Spleen (tissue), 13 donors: ENCODE results near the gene EIF2B2. TPM values are rescaled to one million over a fixed set of nuclear protein-coding genes. Genes with fewer than 3 reads are reported as not detected.

Source experiments
- DNase-seq: peaks from one replicate; pipeline ENCODE4 v3.0.0-alpha.2; 2020
- H3K27ac ChIP-seq, 8 donors: fragments of 200-600 bp; sonication (generic) in 7 of 8; 1 replicate in 4 of 8; 2 replicates in 4 of 8; pipeline versions ENCODE4 v1.5.0 to v1.8.0; 2016 to 2021; ENCODE audit warnings: inconsistent platforms in 4 of 8, mild to moderate bottlenecking in 4 of 8, moderate library complexity in 1 of 8
- H3K27me3 ChIP-seq, 7 donors: fragments of 200-600 bp; sonication (generic) in 6 of 7; replicated peaks in 1 of 7; 1 replicate in 4 of 7; 2 replicates in 3 of 7; pipeline versions ENCODE4 v1.5.0 to v1.8.0; 2016 to 2021; ENCODE audit warnings: inconsistent platforms in 3 of 7, mild to moderate bottlenecking in 1 of 7
- H3K36me3 ChIP-seq, 6 donors: fragments of 200-600 bp; sonication (generic) in 5 of 6; 1 replicate in 4 of 6; 2 replicates in 2 of 6; pipeline versions ENCODE4 v1.5.0 to v1.8.0; 2016 to 2021; ENCODE audit warnings: inconsistent platforms in 2 of 6
- H3K4me1 ChIP-seq, 6 donors: fragments of 200-600 bp; sonication (generic) in 5 of 6; 1 replicate in 3 of 6; 2 replicates in 3 of 6; pipeline versions ENCODE4 v1.5.0 to v1.8.0; 2016 to 2021; ENCODE audit warnings: inconsistent platforms in 3 of 6
- H3K4me3 ChIP-seq, 8 donors: fragments of 200-600 bp; sonication (generic) in 7 of 8; 1 replicate in 4 of 8; 2 replicates in 4 of 8; pipeline versions ENCODE4 v1.5.0 to v1.8.0; 2016 to 2021; ENCODE audit warnings: inconsistent platforms in 4 of 8, mild to moderate bottlenecking in 4 of 8, moderate library complexity in 2 of 8
- H3K9me3 ChIP-seq, 8 donors: fragments of 200-600 bp; sonication (generic) in 7 of 8; 1 replicate in 4 of 8; 2 replicates in 4 of 8; pipeline versions ENCODE4 v1.5.0 to v1.8.0; 2016 to 2021; ENCODE audit warnings: inconsistent platforms in 4 of 8
- POLR2A ChIP-seq, 3 donors: fragments of 450-650 bp; IDR thresholded peaks; one replicate each; pipeline ENCODE4 v1.5.1; 2017; ENCODE audit warnings: antibody characterized with exemption in 3 of 3, mild to moderate bottlenecking in 1 of 3
- POLR2AphosphoS5 ChIP-seq, 3 donors: sonication (generic); formaldehyde crosslinking; IDR thresholded peaks; one replicate each; pipeline ENCODE4 v1.5.1; 2017; ENCODE audit warnings: antibody characterized with exemption in 3 of 3
- WGBS, 5 donors: extraction: QIAGEN DNeasy Blood & Tissue Kit in 3 of 5; methylation state at CpG; one replicate each; pipeline versions ENCODE4 v1.1.5 to v1.1.7; 2013 to 2018; 5-methylcytosine and 5-hydroxymethylcytosine counted together
- intact Hi-C: fragments of 100-400 bp; cut with DNase I; formaldehyde crosslinking; loops from one replicate; pipeline ENCODE4 v1.15.0; 2023; ENCODE audit warnings: low total_unique reads
- long read RNA-seq, 2 donors: transcript quantifications; one replicate each; lab custom pipeline, GENCODE V29; 2026
- polyA plus RNA-seq, 3 donors: library from polyadenylated mRNA; stranded (reverse); fragments of 200-250 nt; gene quantifications; one replicate each; pipeline ENCODE4 v1.2.1, GENCODE V29; 2013
- total RNA-seq, 7 donors: library from RNA; depleted of rRNA in 3 of 7; stranded (reverse); fragments of >200 nt in 3 of 7; fragmentation: NEBNext Ultra II Directional in 4 of 7; extraction: Animal tissue kit (Norgen Biotek cat#: 25700) in 4 of 7; gene quantifications; one replicate each; pipeline versions ENCODE4 v1.1.0 to v1.2.1, GENCODE V29; 2016 to 2021
- TF ChIP-seq, protein P1 (sequence below), 11 experiments: fragments of 200-600 bp in 7 of 11; fragments of 450-650 bp in 4 of 11; sonication (generic) in 4 of 11; IDR thresholded peaks in 8 of 11; conservative IDR thresholded peaks in 3 of 11; 1 replicate in 7 of 11; 2 replicates in 4 of 11; pipeline versions ENCODE4 v1.4.0 to v1.8.0; 2016 to 2021; ENCODE audit warnings: antibody characterized with exemption in 11 of 11, inconsistent platforms in 4 of 11, mild to moderate bottlenecking in 1 of 11
- donor health status: healthy with polysubstance abuse.
- donor health status: DM: no; HTN: no; CAD: no; lungs with moderate emphysema.
- donor health status: DM: no; HTN: no; CAD: no.
- donor health status: Bipolar disorder and iron deficiency.
- donor health status: healthy.
- donor health status: DM: no; HTN: no; CAD: no.
- donor health status: DM: yes; HTN: yes; CAD: no.

Gene EIF2B2
- 10 to 100 TPM; 18.7 to 38.1 (median 29.8) TPM for total RNA-seq
- 10 to 100 TPM; 16.0 to 24.4 (median 22.8) TPM for polyA plus RNA-seq
- long read RNA-seq, donor 1, full-length matches to known transcripts, result 10 of 15 reads
- long read RNA-seq, donor 1, partial matches to known transcripts, result 5 of 15 reads
- long read RNA-seq, donor 1, other reads (novel, unspliced or antisense), result 0 of 15 reads
- long read RNA-seq, donor 2, full-length matches to known transcripts, result 14 of 19 reads
- long read RNA-seq, donor 2, partial matches to known transcripts, result 5 of 19 reads
- long read RNA-seq, donor 2, other reads (novel, unspliced or antisense), result 0 of 19 reads

DNA sequence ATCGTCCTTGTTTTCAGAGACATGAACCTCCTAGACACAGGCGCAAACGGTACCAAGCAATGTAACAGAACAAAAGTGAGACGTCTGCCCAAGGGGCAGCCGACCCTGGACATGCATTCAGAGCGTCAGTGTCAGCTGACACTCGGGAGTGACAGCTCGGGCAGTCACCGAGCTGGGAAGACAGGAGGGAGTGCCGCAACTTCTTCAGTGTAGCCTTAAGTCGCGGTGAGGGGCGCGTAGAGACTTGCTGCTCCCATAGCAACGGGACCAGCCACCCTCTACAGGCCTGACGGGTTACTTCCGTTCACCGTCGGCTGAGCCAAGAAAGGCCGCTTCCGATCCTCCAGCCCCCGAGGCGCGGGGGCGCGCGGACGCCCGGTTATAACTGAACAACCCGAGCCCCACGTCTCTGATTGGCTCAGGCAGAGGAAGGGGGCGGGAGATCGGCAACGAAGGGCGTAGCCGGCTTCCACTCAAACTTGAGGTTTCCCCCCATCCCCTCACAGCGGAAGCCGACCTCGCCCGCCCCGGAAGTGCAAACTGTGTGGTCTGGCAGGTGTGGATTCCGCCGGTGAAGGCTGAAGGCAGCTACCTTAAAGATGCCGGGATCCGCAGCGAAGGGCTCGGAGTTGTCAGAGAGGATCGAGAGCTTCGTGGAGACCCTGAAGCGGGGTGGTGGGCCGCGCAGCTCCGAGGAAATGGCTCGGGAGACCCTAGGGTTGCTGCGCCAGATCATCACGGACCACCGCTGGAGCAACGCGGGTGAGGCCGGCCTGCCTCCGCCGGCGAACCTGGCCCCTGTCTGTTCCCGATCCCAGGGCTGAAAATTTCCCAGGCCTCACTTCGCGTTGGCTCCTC lies at the start of gene EIF2B2:
Gene EIF2B2, plus strand, starts transcription at position 530 of the 858 bp plus-strand sequence. Its CDS starts 70 bp downstream, at position 600.
- H3K36me3 ChIP-seq, result peaks cover 0 to 36% (median 25%) of the 10 kb centered on the region in 6 donors
- peak; percentile 99 for DNase-seq
- intact Hi-C loops, result no loop called here
- TF ChIP-seq, protein P1, sequence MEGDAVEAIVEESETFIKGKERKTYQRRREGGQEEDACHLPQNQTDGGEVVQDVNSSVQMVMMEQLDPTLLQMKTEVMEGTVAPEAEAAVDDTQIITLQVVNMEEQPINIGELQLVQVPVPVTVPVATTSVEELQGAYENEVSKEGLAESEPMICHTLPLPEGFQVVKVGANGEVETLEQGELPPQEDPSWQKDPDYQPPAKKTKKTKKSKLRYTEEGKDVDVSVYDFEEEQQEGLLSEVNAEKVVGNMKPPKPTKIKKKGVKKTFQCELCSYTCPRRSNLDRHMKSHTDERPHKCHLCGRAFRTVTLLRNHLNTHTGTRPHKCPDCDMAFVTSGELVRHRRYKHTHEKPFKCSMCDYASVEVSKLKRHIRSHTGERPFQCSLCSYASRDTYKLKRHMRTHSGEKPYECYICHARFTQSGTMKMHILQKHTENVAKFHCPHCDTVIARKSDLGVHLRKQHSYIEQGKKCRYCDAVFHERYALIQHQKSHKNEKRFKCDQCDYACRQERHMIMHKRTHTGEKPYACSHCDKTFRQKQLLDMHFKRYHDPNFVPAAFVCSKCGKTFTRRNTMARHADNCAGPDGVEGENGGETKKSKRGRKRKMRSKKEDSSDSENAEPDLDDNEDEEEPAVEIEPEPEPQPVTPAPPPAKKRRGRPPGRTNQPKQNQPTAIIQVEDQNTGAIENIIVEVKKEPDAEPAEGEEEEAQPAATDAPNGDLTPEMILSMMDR (IDR thresholded peaks at IDR 0.05 in 8 of 11, conservative IDR thresholded peaks at IDR 0.05 in 3 of 11), result peak in 9 of 11 experiments; percentile 9 to 59 (median 45)
- TF ChIP-seq POLR2AphosphoS5 (IDR thresholded peaks at IDR 0.05) (peak; percentile 83 to 89 (median 87)), POLR2A (IDR thresholded peaks at IDR 0.05) (no peak)
- 0 to 2% (median 0%) methylated on average over 34 to 66 of the region's 66 CpGs for WGBS, 5 donors
- peaks cover 11 to 48% (median 31%) of the 10 kb centered on the region in 6 donors for H3K4me1 ChIP-seq
- H3K27me3 ChIP-seq, result no peaks in the 10 kb centered on the region
- peak within 1 kb of the TSS; percentile 75 to 91 (median 88) for H3K27ac ChIP-seq
- no peaks in the 10 kb centered on the region for H3K9me3 ChIP-seq
- H3K4me3 ChIP-seq, result peak within 1 kb of the TSS; percentile 70 to 94 (median 88)

GRCh38 chr14:74953686-74954085 lies 49.0 kb upstream of the EIF2B2 start:
- peak overlapping the region in 2 of 8 donors; percentile 49 to 70 for H3K4me3 ChIP-seq
- DNase-seq, result no peak
- no peaks in the 10 kb centered on the region for H3K36me3 ChIP-seq
- no peaks in the 10 kb centered on the region for H3K9me3 ChIP-seq
- H3K27ac ChIP-seq, result no peak overlapping the region
- TF ChIP-seq POLR2AphosphoS5 (IDR thresholded peaks at IDR 0.05) (no peak), POLR2A (IDR thresholded peaks at IDR 0.05) (no peak)
- TF ChIP-seq, protein P1 (IDR thresholded peaks at IDR 0.05 in 8 of 11, conservative IDR thresholded peaks at IDR 0.05 in 3 of 11), result no peak
- intact Hi-C loops, result no loop called here
- peaks cover 7 to 37% (median 22%) of the 10 kb centered on the region in 6 donors for H3K4me1 ChIP-seq
- 84 to 98% (median 90%) methylated on average over 4 to 5 of the region's 5 CpGs for WGBS, 5 donors
- H3K27me3 ChIP-seq, result peaks cover 0 to 63% (median 12%) of the 10 kb centered on the region in 7 donors

DNA sequence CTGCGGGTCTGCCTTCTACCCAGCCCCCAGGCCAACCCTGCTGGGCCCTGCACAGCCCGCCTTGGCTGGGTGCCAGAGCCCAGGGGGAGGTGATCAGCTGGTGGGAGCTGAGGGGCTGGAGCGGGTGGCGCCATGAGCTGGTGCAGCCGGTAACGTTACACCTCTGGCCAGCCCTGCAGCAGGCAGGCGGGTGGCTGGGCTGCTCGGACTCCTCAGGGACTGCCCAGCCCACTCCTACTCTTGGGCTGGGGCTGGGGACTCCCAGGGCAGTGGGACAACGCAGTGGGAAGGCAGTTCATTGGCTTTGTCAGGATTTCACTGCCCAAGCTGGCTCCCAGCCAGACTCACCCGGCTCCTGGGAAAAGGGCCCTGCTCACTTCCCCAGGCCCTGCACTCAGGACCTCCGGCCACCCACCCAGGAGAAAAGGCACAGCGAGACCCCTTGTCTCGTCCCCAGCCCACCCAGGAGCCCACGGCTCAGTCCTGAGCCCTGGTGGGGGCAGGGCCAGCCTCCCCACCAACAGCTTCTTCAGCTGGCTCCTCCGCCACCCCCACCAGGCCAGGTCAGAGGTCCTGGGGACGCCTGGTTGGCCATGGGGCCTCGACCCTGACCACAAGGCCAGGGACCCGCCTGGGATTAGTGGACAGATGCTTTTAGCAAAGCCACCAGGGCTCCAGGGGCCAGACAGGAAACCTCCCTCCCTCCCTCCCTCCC lies 48.3 kb upstream of the EIF2B2 start:
- Histone ChIP-seq H3K36me3 (no peaks in the 10 kb centered on the region), H3K27ac (peak overlapping the region in 1 of 8 donors; percentile 13), H3K9me3 (no peaks in the 10 kb centered on the region), H3K4me1 (peaks cover 7 to 37% (median 22%) of the 10 kb centered on the region in 6 donors), H3K27me3 (peaks cover 0 to 56% (median 12%) of the 10 kb centered on the region in 7 donors), H3K4me3 (peak overlapping the region in 4 of 8 donors; percentile 49 to 70 (median 52))
- 40 to 68% (median 59%) methylated on average over 8 to 18 of the region's 18 CpGs for WGBS, 5 donors
- intact Hi-C loops, result no loop called here
- peak in 1 of 3 donors; percentile 10 for TF ChIP-seq POLR2AphosphoS5 (IDR thresholded peaks at IDR 0.05)
- no peak for TF ChIP-seq POLR2A (IDR thresholded peaks at IDR 0.05)
- no peak for DNase-seq

DNA sequence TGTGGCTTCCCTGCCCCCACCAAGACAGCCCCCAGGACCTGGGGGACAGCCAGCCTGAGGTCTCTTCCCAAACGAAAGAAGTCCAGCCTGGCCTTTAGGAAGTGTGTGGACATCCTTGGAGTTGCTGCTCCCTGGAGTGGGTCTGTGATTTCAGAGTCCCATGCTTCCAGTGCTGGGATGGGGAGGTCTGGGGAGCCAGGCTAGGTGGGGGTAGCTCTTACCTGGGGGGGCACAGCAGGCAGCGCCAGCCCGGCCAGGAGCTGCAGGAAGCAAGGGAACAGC lies 47.8 kb upstream of the EIF2B2 start:
- 0 to 4% (median 3%) methylated on average over 3 of the region's 3 CpGs; no CpG with 5 or more reads in 1 of the 5 donors for WGBS, 5 donors
- no peaks in the 10 kb centered on the region for H3K36me3 ChIP-seq

More for the DNA sequence above, 47.8 kb upstream of the EIF2B2 start:
- peaks cover 0 to 54% (median 12%) of the 10 kb centered on the region in 7 donors for H3K27me3 ChIP-seq
- peaks cover 7 to 37% (median 22%) of the 10 kb centered on the region in 6 donors for H3K4me1 ChIP-seq
- peak overlapping the region in 7 of 8 donors; percentile 43 to 70 (median 49) for H3K4me3 ChIP-seq
- intact Hi-C loops, result no loop called here
- DNase-seq, result no peak
- TF ChIP-seq POLR2AphosphoS5 (IDR thresholded peaks at IDR 0.05) (no peak), POLR2A (IDR thresholded peaks at IDR 0.05) (no peak)
- TF ChIP-seq, protein P1 (IDR thresholded peaks at IDR 0.05 in 8 of 11, conservative IDR thresholded peaks at IDR 0.05 in 3 of 11), result no peak
- peak overlapping the region in 1 of 8 donors; percentile 43 for H3K27ac ChIP-seq
- no peaks in the 10 kb centered on the region for H3K9me3 ChIP-seq
